WTC11 (cell line): ENCODE results near the gene BCAR3. TPM values are rescaled to one million over a fixed set of nuclear protein-coding genes. Genes with fewer than 3 reads are reported as not detected.

ENCODE experiments used
- ATAC-seq: fragments of 200-7000 bp; cut with Tn5 transposase; 2 replicates; pipeline ENCODE4 v1.10.0; 2021; ENCODE audit warnings: mild to moderate bottlenecking, moderate library complexity
- CTCF ChIA-PET: fragments of 300-600 bp; sonication (Branson Sonifier 250); formaldehyde crosslinking; loops from one replicate; lab custom pipeline; 2021; ENCODE audit warnings: antibody characterized with exemption; lab: Charles Lee
- POLR2A ChIA-PET: fragments of 350-600 bp; sonication (Branson Sonifier 250); formaldehyde crosslinking; loops from one replicate; lab custom pipeline; 2021; ENCODE audit warnings: antibody characterized with exemption; lab: Charles Lee
- DNase-seq: peaks from one replicate; pipeline ENCODE4 v3.0.0; 2021; ENCODE audit warnings: low spot score
- H3K27ac Mint-ChIP-seq: 2 replicates; pipeline ENCODE4 v1.8.0; 2021; ENCODE audit warnings: mixed read lengths
- H3K27me3 Mint-ChIP-seq: 2 replicates; pipeline ENCODE4 v1.8.0; 2021; ENCODE audit warnings: low read depth, mild to moderate bottlenecking, moderate library complexity, mixed read lengths
- H3K36me3 Mint-ChIP-seq: 2 replicates; pipeline ENCODE4 v1.8.0; 2021; ENCODE audit warnings: mixed read lengths
- H3K4me1 Mint-ChIP-seq: 2 replicates; pipeline ENCODE4 v1.8.0; 2022; ENCODE audit warnings: mixed read lengths
- H3K4me3 Mint-ChIP-seq: 2 replicates; pipeline ENCODE4 v1.8.0; 2021; ENCODE audit warnings: mild to moderate bottlenecking, moderate library complexity, mixed read lengths
- H3K9me3 Mint-ChIP-seq: 2 replicates; pipeline ENCODE4 v1.8.0; 2021; ENCODE audit warnings: mixed read lengths
- ARID4B ChIP-seq: sonication (generic); formaldehyde crosslinking; IDR thresholded peaks from 2 replicates; pipeline ENCODE4 v1.8.0; 2023; ENCODE audit warnings: missing genetic modification reagents, mild to moderate bottlenecking, borderline replicate concordance
- ATF1 ChIP-seq: sonication (generic); formaldehyde crosslinking; IDR thresholded peaks from 2 replicates; pipeline ENCODE4 v1.8.1; 2023; ENCODE audit warnings: mild to moderate bottlenecking, moderate library complexity, missing genetic modification reagents
- CREM ChIP-seq: sonication (generic); formaldehyde crosslinking; IDR thresholded peaks from 2 replicates; pipeline ENCODE4 v1.8.1; 2022; ENCODE audit warnings: mild to moderate bottlenecking, missing genetic modification reagents, moderate library complexity
- FOXP1 ChIP-seq: sonication (generic); formaldehyde crosslinking; IDR thresholded peaks from 2 replicates; pipeline ENCODE4 v1.8.0; 2022; ENCODE audit warnings: missing genetic modification reagents, mild to moderate bottlenecking, moderate library complexity, borderline replicate concordance
- MYBL2 ChIP-seq: sonication (generic); formaldehyde crosslinking; IDR thresholded peaks from 2 replicates; pipeline ENCODE4 v1.8.1; 2023; ENCODE audit warnings: mild to moderate bottlenecking, moderate library complexity, missing genetic modification reagents
- NFE2L1 ChIP-seq: sonication (generic); formaldehyde crosslinking; IDR thresholded peaks from 2 replicates; pipeline ENCODE4 v1.8.1; 2023; ENCODE audit warnings: missing genetic modification reagents
- TEAD1 ChIP-seq: sonication (generic); formaldehyde crosslinking; IDR thresholded peaks from 2 replicates; pipeline ENCODE4 v1.8.0; 2022; ENCODE audit warnings: mild to moderate bottlenecking, missing genetic modification reagents
- USF1 ChIP-seq: sonication (generic); formaldehyde crosslinking; IDR thresholded peaks from 2 replicates; pipeline ENCODE4 v1.8.0; 2022; ENCODE audit warnings: mild to moderate bottlenecking, missing genetic modification reagents
- ZNF121 ChIP-seq: sonication (generic); formaldehyde crosslinking; IDR thresholded peaks from 2 replicates; pipeline ENCODE4 v1.8.0; 2023; ENCODE audit warnings: missing genetic modification reagents
- ZNF232 ChIP-seq: sonication (generic); formaldehyde crosslinking; IDR thresholded peaks from 2 replicates; pipeline ENCODE4 v1.8.0; 2022; ENCODE audit warnings: mild to moderate bottlenecking, missing genetic modification reagents
- ZSCAN18 ChIP-seq: fragments of 250-450 bp; sonication (Bioruptor Pico); IDR thresholded peaks from 2 replicates; pipeline ENCODE4 v2.1.2; 2022; ENCODE audit warnings: mild to moderate bottlenecking, moderate library complexity
- total RNA-seq: library from RNA; stranded (reverse); gene quantifications from 3 replicates; pipeline ENCODE4 v1.2.3, GENCODE V29; 2021
- TF ChIP-seq, protein P1 (sequence below): sonication (generic); formaldehyde crosslinking; IDR thresholded peaks from 2 replicates; pipeline ENCODE4 v1.8.1; 2022; ENCODE audit warnings: mild to moderate bottlenecking, missing genetic modification reagents, moderate library complexity, borderline replicate concordance

BCAR3 gene
- total RNA-seq, 1 experiment from 2014 or later = 14.8 TPM

GRCh38 chr1:93616221-93616995 is 65.2 kb downstream of the BCAR3 start:
- no peaks in the 10 kb centered on the region for H3K27me3 Mint-ChIP-seq
- ATAC-seq = peak; percentile 27
- CTCF ChIA-PET = interaction anchor here (0.5 to 5.4 kb wide), 6 partner anchors 13 to 479 kb away, joined by 3 to 34 read pairs (median 7); no protein-coding TSS in a partner anchor

GRCh38 chr1:93615582-93616150 is 66.0 kb downstream of the BCAR3 start:
- CTCF ChIA-PET = interaction anchor here (1.6 to 5.4 kb wide), 3 partner anchors 14 to 229 kb away, joined by 3 to 34 read pairs (median 16); no protein-coding TSS in a partner anchor
- peak; percentile 23 for ATAC-seq

More at GRCh38 chr1:93616221-93616995, 65.2 kb downstream of the BCAR3 start:
- peak overlapping the region; percentile 24; the same call in 1 of the 2 replicates for H3K4me3 Mint-ChIP-seq
- H3K4me1 Mint-ChIP-seq = peaks cover 73% of the 10 kb centered on the region
- no peak for DNase-seq
- no peaks in the 10 kb centered on the region for H3K9me3 Mint-ChIP-seq
- H3K36me3 Mint-ChIP-seq = no peaks in the 10 kb centered on the region
- no peak for TF ChIP-seq TEAD1
- no peak for TF ChIP-seq ZSCAN18 (CRISPR knock-in tag)
- no peak for TF ChIP-seq ATF1 (CRISPR knock-in tag)
- TF ChIP-seq, protein P1, sequence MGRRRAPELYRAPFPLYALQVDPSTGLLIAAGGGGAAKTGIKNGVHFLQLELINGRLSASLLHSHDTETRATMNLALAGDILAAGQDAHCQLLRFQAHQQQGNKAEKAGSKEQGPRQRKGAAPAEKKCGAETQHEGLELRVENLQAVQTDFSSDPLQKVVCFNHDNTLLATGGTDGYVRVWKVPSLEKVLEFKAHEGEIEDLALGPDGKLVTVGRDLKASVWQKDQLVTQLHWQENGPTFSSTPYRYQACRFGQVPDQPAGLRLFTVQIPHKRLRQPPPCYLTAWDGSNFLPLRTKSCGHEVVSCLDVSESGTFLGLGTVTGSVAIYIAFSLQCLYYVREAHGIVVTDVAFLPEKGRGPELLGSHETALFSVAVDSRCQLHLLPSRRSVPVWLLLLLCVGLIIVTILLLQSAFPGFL (CRISPR knock-in tag) = no peak
- TF ChIP-seq ARID4B (CRISPR knock-in tag) = no peak
- TF ChIP-seq FOXP1 (CRISPR knock-in tag) = no peak
- TF ChIP-seq ZNF232 (CRISPR knock-in tag) = no peak
- no peak for TF ChIP-seq MYBL2
- TF ChIP-seq USF1 = no peak
- TF ChIP-seq ZNF121 (CRISPR knock-in tag) = no peak
- TF ChIP-seq CREM (CRISPR knock-in tag) = no peak
- peak overlapping the region; percentile 71 for H3K27ac Mint-ChIP-seq
- POLR2A ChIA-PET = no interaction called here

More at GRCh38 chr1:93615582-93616150, 66.0 kb downstream of the BCAR3 start:
- TF ChIP-seq NFE2L1 (CRISPR knock-in tag) = 0 out of 2 replicates have a peak, but pooled peaks have one; percentile 57
- no peak for TF ChIP-seq CREM (CRISPR knock-in tag)
- TF ChIP-seq, all 79 proteins: peak for 1
- peak overlapping the region; percentile 71 for H3K27ac Mint-ChIP-seq
- DNase-seq = no peak
- no peaks in the 10 kb centered on the region for H3K27me3 Mint-ChIP-seq
- peak overlapping the region; percentile 24; the same call in 1 of the 2 replicates for H3K4me3 Mint-ChIP-seq
- no peaks in the 10 kb centered on the region for H3K36me3 Mint-ChIP-seq
- peaks cover 66% of the 10 kb centered on the region for H3K4me1 Mint-ChIP-seq
- POLR2A ChIA-PET = no interaction called here
- H3K9me3 Mint-ChIP-seq = no peaks in the 10 kb centered on the region
